HepG2 (cell line): ENCODE data around the gene CCDC183. TPM values are rescaled to one million over a fixed set of nuclear protein-coding genes. Genes with fewer than 3 reads are reported as not detected.
A peak's percentile ranks its signal among the peaks of the same experiment; 100 is the strongest.

Experiments
- ATAC-seq: fragments of 200-7000 bp; cut with Tn5 transposase; 3 replicates; pipeline ENCODE4 v1.9.1; 2020; ENCODE audit warnings: mild to moderate bottlenecking, moderate library complexity
- BruUV-seq: library from RNA; stranded (reverse); fragments of 400-500 nt; replicated peaks from 2 replicates; lab custom pipeline; 2021; lab: Mats Ljungman, UMichigan
- CTCF ChIA-PET: fragments of 300-600 bp; formaldehyde crosslinking; extraction: SDS; loops from one replicate; lab custom pipeline; 2021; ENCODE audit warnings: low total read pairs, inconsistent platforms, low intra/inter-chr PET ratio; lab: Yijun Ruan, JAX
- POLR2A ChIA-PET: fragments of 350-600 bp; sonication (Branson Sonifier 250); formaldehyde crosslinking; loops from one replicate; lab custom pipeline; 2020; ENCODE audit warnings: antibody characterized with exemption, inconsistent platforms; lab: Yijun Ruan, JAX
- DNase-seq: peaks from one replicate; pipeline ENCODE4 v3.0.0-alpha.2; 2015; ENCODE audit warnings: low spot score
- FAIRE-seq: peaks from 3 replicates; lab custom pipeline; 2011; peaks lifted over from hg19 to GRCh38; lab: Jason Lieb, UNC
- H2AFZ ChIP-seq: one replicate; pipeline ENCODE4 v1.6.1; 2011; ENCODE audit warnings: low read length, inconsistent platforms
- H3K27ac ChIP-seq: fragments of 300-600 bp; 3 replicates; pipeline ENCODE4 v1.8.0; 2011; ENCODE audit warnings: mixed run types, mild to moderate bottlenecking, mixed read lengths, low read length, inconsistent platforms; ENCODE audit not compliant: insufficient read depth; ENCODE audit errors: extremely low read length
- H3K27me3 ChIP-seq, 2 experiments: fragments of 200-600 bp in 1 of 2; 2 replicates in 1 of 2; 3 replicates in 1 of 2; pipeline versions ENCODE4 v1.6.0 to v1.8.0; 2011; ENCODE audit warnings: low read length in 2 of 2, mild to moderate bottlenecking in 2 of 2, moderate library complexity in 2 of 2, inconsistent platforms in 1 of 2; ENCODE audit not compliant: insufficient read depth in 2 of 2, control insufficient read depth in 1 of 2
- H3K36me3 ChIP-seq, 2 experiments: fragments of 200-600 bp in 1 of 2; replicated peaks in 1 of 2; 2 replicates in 1 of 2; 3 replicates in 1 of 2; pipeline versions ENCODE4 v1.5.1 to v1.8.0; 2011; ENCODE audit warnings: low read length in 2 of 2, inconsistent platforms in 1 of 2; ENCODE audit not compliant: insufficient read depth in 2 of 2, control insufficient read depth in 1 of 2
- H3K4me1 ChIP-seq: 2 replicates; pipeline ENCODE4 v1.5.1; 2012; ENCODE audit warnings: low read length, inconsistent platforms; ENCODE audit not compliant: insufficient read depth
- H3K4me2 ChIP-seq: 2 replicates; pipeline ENCODE4 v1.6.0; 2011; ENCODE audit warnings: low read depth, low read length, inconsistent platforms
- H3K4me3 ChIP-seq, 3 experiments: fragments of 200-600 bp in 1 of 3; sonication (generic), shearing (Covaris generic) in 1 of 3; replicated peaks in 1 of 3; 2 replicates each; pipeline ENCODE4 v1.5.1; 2011 to 2016; ENCODE audit warnings: low read length in 3 of 3, inconsistent platforms in 2 of 3, low read depth in 2 of 3, mild to moderate bottlenecking in 2 of 3, control low read depth in 1 of 3, mixed read lengths in 1 of 3; ENCODE audit not compliant: insufficient read depth in 1 of 3
- H3K79me2 ChIP-seq: one replicate; pipeline ENCODE4 v1.6.1; 2011; ENCODE audit warnings: low read length, inconsistent platforms; ENCODE audit not compliant: insufficient read depth
- H3K9ac ChIP-seq: 2 replicates; pipeline ENCODE4 v1.6.0; 2011; ENCODE audit warnings: mild to moderate bottlenecking, low read depth, low read length, inconsistent platforms; ENCODE audit not compliant: insufficient read depth
- H3K9me3 ChIP-seq: 2 replicates; pipeline ENCODE4 v1.5.1; 2012; ENCODE audit warnings: mild to moderate bottlenecking, low read length
- H4K20me1 ChIP-seq: 2 replicates; pipeline ENCODE4 v1.6.0; 2011; ENCODE audit warnings: inconsistent platforms, mild to moderate bottlenecking, low read length, moderate library complexity; ENCODE audit not compliant: insufficient read depth
- AGO2 ChIP-seq: fragments of 200-400 bp; formaldehyde crosslinking; optimal IDR thresholded peaks from 2 replicates; pipeline ENCODE3; 2017; ENCODE audit warnings: mild to moderate bottlenecking, low read depth, low read length, moderate library complexity
- CENPX ChIP-seq: sonication (generic); formaldehyde crosslinking; IDR thresholded peaks from 2 replicates; pipeline ENCODE4 v1.9.0; 2021; ENCODE audit warnings: mild to moderate bottlenecking, missing genetic modification reagents, moderate library complexity
- DNMT1 ChIP-seq: sonication (generic); formaldehyde crosslinking; IDR thresholded peaks from 2 replicates; pipeline ENCODE4 v1.5.1; 2020; ENCODE audit warnings: mild to moderate bottlenecking, missing genetic modification reagents
- ETV6 ChIP-seq: sonication (generic); formaldehyde crosslinking; conservative IDR thresholded peaks from 2 replicates; pipeline ENCODE4 v1.4.0; 2020; ENCODE audit warnings: missing genetic modification reagents
- FIP1L1 ChIP-seq: fragments of 200-400 bp; formaldehyde crosslinking; IDR thresholded peaks from 2 replicates; pipeline ENCODE4 v1.6.1; 2018; ENCODE audit warnings: low read depth, mild to moderate bottlenecking, low read length, moderate library complexity, borderline replicate concordance; ENCODE audit not compliant: insufficient read depth
- HOXA9 ChIP-seq: sonication (generic); formaldehyde crosslinking; IDR thresholded peaks from 2 replicates; pipeline ENCODE4 v1.8.1; 2022; ENCODE audit warnings: missing genetic modification reagents, mild to moderate bottlenecking, moderate library complexity, borderline replicate concordance
- LCORL ChIP-seq, 2 experiments: fragments of 450-650 bp in 1 of 2; sonication (generic) in 1 of 2; formaldehyde crosslinking in 1 of 2; IDR thresholded peaks; 2 replicates each; pipeline versions ENCODE4 v1.5.0 to v1.6.1; 2017 to 2020; ENCODE audit warnings: antibody characterized with exemption in 1 of 2, missing genetic modification reagents in 1 of 2
- MYNN ChIP-seq: sonication (generic); formaldehyde crosslinking; IDR thresholded peaks from 2 replicates; pipeline ENCODE4 v1.4.0; 2020; ENCODE audit warnings: mild to moderate bottlenecking, low read depth, missing genetic modification reagents
- PAX8 ChIP-seq: sonication (generic); formaldehyde crosslinking; IDR thresholded peaks from 2 replicates; pipeline ENCODE4 v1.8.0; 2022; ENCODE audit warnings: mild to moderate bottlenecking, missing genetic modification reagents, borderline replicate concordance
- ZFP62 ChIP-seq: sonication (generic); formaldehyde crosslinking; IDR thresholded peaks from 2 replicates; pipeline ENCODE4 v1.4.0; 2020; ENCODE audit warnings: missing genetic modification reagents
- ZNF598 ChIP-seq: sonication (generic); formaldehyde crosslinking; IDR thresholded peaks from 2 replicates; pipeline ENCODE4 v1.5.1; 2020; ENCODE audit warnings: mild to moderate bottlenecking, missing genetic modification reagents, borderline replicate concordance
- ZNF710 ChIP-seq: sonication (generic); formaldehyde crosslinking; IDR thresholded peaks from 2 replicates; pipeline ENCODE4 v1.5.0; 2020; ENCODE audit warnings: mild to moderate bottlenecking, missing genetic modification reagents, borderline replicate concordance
- WGBS: methylation state at CpG from one replicate; pipeline ENCODE4 v1.1.6; 2017; ENCODE audit warnings: low lambda C conversion rate; 5-methylcytosine and 5-hydroxymethylcytosine counted together
- in situ Hi-C: cut with HindIII; loops from 2 replicates; pipeline ENCODE4 v1.10.0; 2017; ENCODE audit warnings: low pct_unique_long_range_greater_than_20kb; ENCODE audit not compliant: extremely low pct_ligation_motif_present
- intact Hi-C: fragments of 100-400 bp; cut with micrococcal nuclease; formaldehyde crosslinking; loops from one replicate; pipeline ENCODE4 v1.10.0; 2022; ENCODE audit not compliant: unreplicated experiment
- polyA plus RNA-seq, 8 experiments: library from polyadenylated mRNA; depleted of rRNA in 3 of 8; stranded (reverse) in 7 of 8; unstranded in 1 of 8; fragments of >200 nt; fragmentation: Illumina TruSeq in 4 of 8; extraction: Trizol in 4 of 8; gene quantifications; 2 replicates each; pipeline versions ENCODE4 v1.2.1 to v1.2.3, GENCODE V29; 2011 to 2016; ENCODE audit warnings: low read depth in 4 of 8, missing spikeins in 1 of 8, mixed read lengths in 1 of 8; ENCODE audit not compliant: insufficient read depth in 1 of 8
- total RNA-seq, 5 experiments: library from RNA; depleted of rRNA; stranded (reverse); fragments of >200 nt; fragmentation: Illumina TruSeq; extraction: Trizol; gene quantifications; 2 replicates each; pipeline ENCODE4 v1.2.3, GENCODE V29; 2016; ENCODE audit warnings: low read depth in 1 of 5

The CCDC183 gene
- total and polyA plus RNA-seq, 2 of the 13 experiments (the other 11 are each of a cell fraction or from before 2014, with no cell fraction given) = 5.0 to 66.4 TPM

DNA sequence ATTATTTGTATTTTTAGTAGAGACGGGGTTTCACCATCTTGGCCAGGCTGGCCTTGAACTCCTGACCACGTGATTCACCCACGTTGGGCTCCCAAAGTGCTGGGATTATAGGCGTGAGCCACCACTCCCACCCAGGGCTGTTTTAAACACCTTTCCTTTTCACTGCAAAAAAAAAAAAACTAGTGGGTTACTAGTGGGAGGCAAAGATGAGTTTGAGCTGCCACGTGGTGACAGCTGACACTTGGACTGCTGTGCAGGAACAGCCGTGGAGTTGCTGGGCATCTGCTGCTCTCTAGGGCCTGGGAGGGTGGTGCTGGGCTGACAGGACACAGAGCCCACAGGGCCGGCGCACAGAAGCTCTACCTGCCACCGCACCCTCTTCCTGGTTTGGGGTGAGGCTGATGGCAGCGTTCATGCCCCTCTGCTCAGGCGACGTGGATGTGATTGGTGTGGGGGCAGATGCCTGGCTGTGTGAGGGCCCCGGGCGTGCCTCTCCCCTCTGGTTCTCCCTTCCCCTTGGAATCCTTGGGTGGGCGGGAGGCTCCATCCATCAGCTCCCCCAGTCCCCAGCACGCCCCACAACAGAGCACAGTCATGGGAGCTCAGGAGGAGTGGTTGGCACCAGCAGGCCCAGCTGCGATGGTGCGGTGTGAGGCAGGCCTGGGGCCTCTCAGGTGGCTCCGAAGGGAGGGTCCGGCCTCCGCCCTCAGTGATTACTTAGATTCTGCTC is 28.5 kb downstream of the CCDC183 start:
- Histone ChIP-seq H3K79me2 (peaks cover 10% of the 10 kb centered on the region), H3K27me3 (no peaks in the 10 kb centered on the region), H4K20me1 (no peaks in the 10 kb centered on the region), H3K4me1 (peaks cover under 1% of the 10 kb centered on the region; the same call in 1 of the 2 replicates), H2AFZ (no peak overlapping the region), H3K36me3 (peaks cover 38 to 67% of the 10 kb centered on the region in 2 experiments), H3K27ac (no peak overlapping the region), H3K4me2 (no peak overlapping the region), H3K4me3 (no peak overlapping the region), H3K9ac (no peak overlapping the region), H3K9me3 (no peaks in the 10 kb centered on the region)
- no peak for FAIRE-seq
- no TSS peak for BruUV-seq
- in situ Hi-C loops = no loop called here
- no peak for ATAC-seq
- CTCF ChIA-PET = no interaction called here
- intact Hi-C loops = no loop called here
- DNase-seq = no peak
- TF ChIP-seq PAX8 (CRISPR knock-in tag) (no peak), ZFP62 (CRISPR knock-in tag) (no peak), ETV6 (CRISPR knock-in tag) (no peak)
- 89% methylated on average over 18 of the region's 21 CpGs for WGBS
- POLR2A ChIA-PET = interaction anchor here (0.8 kb wide), 1 partner anchor 16 kb away, joined by 4 read pairs; no protein-coding TSS in a partner anchor

DNA sequence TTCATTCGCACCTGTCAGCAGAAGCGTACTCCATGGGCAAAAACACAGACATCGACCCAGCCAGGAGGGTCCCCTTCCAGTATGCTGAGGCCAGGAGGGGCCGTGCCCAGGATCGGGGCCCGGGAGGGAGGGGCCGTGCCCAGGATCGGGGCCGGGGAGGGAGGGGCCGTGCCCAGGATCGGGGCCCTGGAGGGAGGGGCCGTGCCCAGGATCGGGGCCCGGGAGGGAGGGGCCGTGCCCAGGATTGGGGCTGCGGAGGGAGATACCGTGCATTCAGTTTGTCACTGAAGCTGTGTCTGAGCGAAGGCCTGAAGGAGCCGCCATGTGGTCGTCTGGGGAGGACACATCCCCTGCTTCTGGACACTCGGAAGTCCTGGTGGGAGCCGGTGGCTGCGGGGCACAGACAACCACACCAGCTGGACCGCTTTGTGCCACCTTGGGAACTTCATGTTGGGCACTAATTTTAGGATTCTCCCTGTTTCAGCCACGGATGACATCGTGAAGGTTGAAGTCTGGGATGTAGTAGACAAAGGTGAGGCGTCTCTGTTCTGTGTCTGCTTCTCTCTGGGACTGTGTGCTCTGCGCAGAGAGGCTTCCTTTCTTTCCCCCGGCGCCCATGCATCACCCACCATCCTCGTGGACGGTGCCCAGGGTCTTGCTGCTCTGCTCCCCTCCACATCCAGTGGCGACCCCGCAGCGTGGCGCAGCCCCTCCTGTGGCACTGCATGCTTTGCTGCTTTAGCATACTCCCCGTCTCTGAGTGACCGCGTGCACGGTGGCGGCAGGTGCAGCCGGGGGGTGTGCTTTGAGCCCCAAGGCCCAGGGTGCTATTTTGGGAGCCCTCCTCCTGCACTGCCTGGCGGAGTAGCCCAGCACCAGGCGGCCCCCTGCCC is 29.4 kb downstream of the CCDC183 start:
- FAIRE-seq (no peak), DNase-seq (no peak), ATAC-seq (no peak)
- Histone ChIP-seq H2AFZ (no peak overlapping the region), H3K4me3 (no peak overlapping the region), H3K36me3 (peaks cover 41 to 76% of the 10 kb centered on the region in 2 experiments), H3K4me1 (no peaks in the 10 kb centered on the region), H3K9me3 (no peaks in the 10 kb centered on the region), H3K4me2 (no peak overlapping the region), H4K20me1 (no peaks in the 10 kb centered on the region), H3K9ac (no peak overlapping the region), H3K27ac (no peak overlapping the region), H3K79me2 (peaks cover 5% of the 10 kb centered on the region), H3K27me3 (no peaks in the 10 kb centered on the region)
- intact Hi-C loops = no loop called here
- ChIA-PET POLR2A (no interaction called here), CTCF (no interaction called here)
- 97% methylated on average over 30 of the region's 44 CpGs for WGBS
- no TSS peak for BruUV-seq
- in situ Hi-C loops = no loop called here
- TF ChIP-seq HOXA9 (CRISPR knock-in tag) = no peak
- TF ChIP-seq FIP1L1 = no peak
- no peak for TF ChIP-seq MYNN (CRISPR knock-in tag)
- TF ChIP-seq LCORL (IDR thresholded peaks at IDR 0.05) = no peak
- no peak for TF ChIP-seq LCORL (CRISPR knock-in tag; IDR thresholded peaks at IDR 0.05)
- no peak for TF ChIP-seq ZNF710 (CRISPR knock-in tag)
- TF ChIP-seq AGO2 = peak; percentile 64
- TF ChIP-seq DNMT1 (CRISPR knock-in tag) = no peak
- no peak for TF ChIP-seq ZNF598
- no peak for TF ChIP-seq CENPX (CRISPR knock-in tag)
